Hippocampal formation (tissue), 2 donors: ENCODE results near the gene NR1I3.
"Not testable (repeated sequence)": the region's sequence is repeated elsewhere in the genome, so short reads cannot be mapped to it uniquely, and the experiment has no call there.

Experiments used
- DNase-seq, 2 donors: peaks; one replicate each; lab custom pipeline; 2025; lab: John Stamatoyannopoulos, UW

Gene NR1I3

DNA sequence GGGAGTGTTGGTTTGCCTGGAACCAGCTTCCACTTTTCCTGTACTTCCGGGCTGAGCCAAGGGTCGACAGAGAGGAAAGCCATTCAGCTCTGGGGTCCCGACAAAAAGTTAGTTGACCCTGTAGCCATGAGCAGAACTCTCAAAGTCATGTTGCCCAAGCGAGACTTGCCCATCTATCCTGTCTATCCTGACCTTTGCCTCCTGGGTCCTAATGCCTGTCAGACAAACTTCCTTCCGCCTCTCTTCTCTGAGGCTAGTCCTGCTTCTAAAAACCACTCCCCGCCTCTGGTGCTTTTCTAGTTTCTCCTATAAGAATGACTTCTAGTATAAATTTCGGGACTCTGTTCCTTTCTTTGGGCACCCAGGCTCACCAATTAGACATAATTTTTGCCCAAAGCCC, 12.8 kb upstream of the NR1I3 start:
- no peak for DNase-seq

DNA sequence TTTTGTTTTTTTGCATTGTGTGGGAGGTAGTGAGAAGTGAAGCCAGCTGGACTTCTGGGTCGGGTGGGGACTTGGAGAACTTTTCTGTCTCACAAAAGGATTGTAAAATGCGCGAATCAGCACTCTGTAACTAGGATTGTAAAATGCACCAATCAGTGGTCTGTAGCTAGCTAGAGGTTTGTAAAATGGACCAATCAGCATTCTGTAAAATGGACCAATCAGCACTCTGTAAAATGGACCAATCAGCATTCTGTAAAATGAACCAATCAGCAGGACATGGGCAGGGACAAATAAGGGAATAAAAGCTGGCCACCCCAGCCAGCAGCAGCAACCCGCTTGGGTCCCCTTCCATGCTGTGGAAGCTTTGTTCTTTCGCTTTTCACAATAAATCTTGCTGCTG, 12.1 kb upstream of the NR1I3 start:
- DNase-seq: not testable (repeated sequence)

DNA sequence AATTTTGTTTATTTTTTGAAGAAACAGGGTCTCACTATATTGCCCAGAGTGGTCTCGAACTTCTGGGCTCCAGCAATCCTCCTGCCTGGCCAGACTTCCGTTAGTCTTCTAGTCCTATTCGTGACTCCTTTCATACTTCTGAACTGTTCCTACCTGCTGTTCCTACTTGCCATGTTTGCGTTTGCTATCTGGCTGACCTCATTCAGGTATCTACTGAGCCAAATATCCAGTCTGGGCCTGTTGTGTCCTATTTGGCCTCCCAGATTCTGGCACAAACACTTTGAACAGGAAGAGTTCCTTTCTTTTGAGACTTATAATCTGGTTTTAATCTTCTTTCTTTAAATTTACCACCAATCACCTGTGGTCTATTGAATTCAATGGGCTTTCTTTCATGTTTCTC, 6.9 kb upstream of the NR1I3 start:
- no peak for DNase-seq

DNA sequence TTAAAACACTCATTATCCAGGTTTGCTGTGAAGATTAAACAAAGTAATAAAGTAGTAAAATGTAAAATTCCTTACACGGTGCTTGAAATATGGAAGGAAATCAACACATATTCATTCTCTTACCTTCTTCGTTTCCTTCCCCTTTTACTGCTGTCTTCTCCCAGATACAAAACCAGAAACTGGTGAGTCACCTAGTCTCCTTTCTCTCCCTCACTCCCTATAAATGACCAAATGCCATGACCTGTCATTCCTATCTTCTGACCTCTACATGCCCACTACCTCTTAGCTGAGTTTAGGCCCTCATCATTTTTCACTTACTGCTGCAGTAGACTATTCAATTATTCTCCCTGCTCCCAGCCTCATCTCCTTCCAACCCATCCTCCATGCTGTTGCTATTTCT, 4.3 kb upstream of the NR1I3 start:
- DNase-seq: no peak

DNA sequence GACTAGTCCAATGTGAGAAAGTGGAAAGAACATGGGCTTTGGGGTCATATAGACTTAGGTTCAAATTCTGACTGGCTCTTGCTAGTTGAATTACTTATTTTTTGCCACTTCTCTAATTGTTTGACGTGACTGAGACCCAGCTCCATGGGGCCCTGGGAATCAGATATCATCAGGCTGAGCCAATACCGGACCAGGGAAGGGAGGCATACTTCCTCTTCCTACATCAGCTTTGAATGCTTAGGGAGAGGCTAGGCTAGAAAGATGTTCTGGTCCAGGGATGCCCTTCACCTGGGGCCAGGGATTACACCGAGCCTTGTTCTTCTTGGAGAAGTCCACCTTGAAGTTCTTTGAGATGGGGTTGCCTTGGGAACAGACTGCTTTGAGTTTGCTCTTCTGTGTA, 3.7 kb upstream of the NR1I3 start:
- DNase-seq: no peak

DNA sequence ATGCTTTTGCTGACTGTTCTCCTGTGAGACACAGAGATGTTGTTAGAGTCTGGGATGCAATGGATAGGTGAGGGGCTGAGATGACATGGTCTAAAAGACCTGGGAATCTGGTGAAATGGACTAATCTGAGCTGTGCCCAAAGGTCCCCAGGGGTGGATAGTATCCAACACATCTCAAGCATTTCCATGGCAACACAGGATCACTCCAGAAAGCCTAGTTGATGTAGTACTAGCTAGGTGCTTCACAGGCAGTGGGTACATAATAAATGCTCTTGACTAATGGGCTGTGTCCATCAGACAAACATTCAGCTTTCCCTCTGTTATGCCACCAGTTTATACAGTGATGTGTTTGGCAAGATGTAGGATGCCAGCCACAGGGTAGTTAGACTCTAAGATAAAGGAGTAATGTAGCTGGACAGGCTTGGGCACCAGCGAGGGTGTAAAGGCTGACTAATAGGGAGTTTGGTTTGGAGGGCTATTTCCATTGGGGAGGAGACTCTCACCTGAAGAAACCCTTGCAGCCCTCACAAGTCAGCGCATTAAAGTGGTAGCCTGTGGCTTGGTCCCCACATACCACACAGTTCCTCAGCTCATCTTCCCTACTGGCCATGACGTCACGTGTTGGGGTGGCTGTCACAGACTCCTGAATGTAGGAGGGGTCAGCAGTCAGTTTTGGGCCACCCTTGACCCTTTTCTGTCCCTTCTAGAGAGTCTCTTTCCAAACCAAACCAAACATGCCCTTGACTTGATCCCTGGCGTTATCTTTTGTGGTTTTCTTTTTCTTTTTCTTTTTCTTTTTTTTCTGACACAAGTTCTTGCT, 1.8 kb downstream of the NR1I3 start:
- DNase-seq: no peak

DNA sequence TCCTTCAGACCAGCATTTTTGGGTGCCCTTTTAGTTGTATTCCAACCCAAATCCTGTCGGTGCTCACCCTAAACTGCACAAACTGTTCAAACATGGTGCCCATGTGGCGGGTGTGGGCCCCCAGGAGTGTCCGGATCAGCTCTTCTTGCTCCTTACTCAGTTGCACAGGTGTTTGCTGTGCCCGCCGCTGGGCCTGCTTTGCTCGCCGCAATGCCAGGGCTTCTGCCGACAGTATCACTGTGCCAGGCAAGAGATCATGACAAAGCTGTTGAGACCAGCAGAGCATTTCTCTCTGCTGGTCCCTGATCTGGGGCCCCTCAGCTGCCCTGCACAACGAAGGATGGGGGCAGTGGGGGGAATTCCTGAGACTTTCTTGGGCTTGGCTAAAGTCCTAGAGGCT, 4.9 kb downstream of the NR1I3 start:
- no peak for DNase-seq

DNA sequence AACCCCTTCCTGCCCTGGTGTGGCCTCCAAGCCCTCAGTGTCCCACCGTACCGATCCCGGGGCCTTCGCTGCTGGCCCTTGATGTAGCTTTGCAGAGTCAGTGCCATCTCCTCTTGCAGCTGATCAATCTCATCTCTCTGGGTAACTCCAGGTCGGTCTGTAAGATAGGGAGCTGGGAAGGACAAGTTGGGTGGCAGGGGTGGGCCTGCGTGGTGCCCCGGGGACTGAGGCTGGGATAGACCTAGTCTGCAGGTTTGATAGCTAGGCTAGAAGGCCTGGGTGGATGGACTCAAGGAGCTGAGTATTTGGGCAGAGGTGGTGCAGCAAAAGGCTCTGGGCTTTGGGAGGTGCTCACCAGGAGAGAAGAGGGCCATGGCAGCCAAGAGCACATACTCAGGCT, 7.2 kb downstream of the NR1I3 start:
- no peak for DNase-seq

DNA sequence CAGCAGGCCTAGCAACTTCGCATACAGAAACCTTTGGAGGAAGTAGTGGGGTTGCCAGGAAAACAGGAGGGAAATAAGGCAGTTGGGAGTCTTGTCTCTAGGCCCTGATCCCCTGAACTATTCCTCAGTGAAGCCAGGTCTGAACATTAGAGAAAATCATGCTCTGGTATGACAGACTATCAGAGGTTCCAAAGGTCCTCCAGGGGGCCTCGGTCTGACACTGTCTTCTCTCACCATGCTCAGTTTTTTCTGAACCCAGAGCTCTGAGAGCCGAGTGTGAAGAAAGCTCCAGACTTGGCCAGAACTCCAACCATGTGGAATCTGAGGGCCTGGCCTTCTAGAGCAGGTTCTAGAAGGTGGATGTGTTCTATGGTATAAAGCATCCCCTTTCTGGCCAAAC, 8.1 kb downstream of the NR1I3 start:
- no peak for DNase-seq

DNA sequence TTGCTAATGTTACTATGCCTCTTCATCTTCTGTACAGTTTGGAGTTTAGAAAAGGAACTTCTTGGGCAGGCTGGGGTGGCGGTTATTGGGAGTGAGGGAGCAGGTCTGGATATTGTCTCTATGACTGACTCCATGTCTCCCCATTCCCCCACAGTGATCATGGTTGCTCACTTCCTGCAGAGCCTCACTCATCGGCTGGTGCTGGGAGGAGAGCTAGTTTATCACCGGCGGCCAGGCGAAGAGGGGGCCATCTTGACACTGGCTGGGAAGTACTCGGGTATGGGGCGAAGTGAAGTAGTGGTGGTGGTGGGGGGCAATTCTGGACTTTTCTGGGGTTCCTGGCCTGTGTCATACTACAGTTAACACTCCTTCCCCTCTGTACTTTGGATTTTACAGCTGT, 10.0 kb downstream of the NR1I3 start:
- DNase-seq: no peak

DNA sequence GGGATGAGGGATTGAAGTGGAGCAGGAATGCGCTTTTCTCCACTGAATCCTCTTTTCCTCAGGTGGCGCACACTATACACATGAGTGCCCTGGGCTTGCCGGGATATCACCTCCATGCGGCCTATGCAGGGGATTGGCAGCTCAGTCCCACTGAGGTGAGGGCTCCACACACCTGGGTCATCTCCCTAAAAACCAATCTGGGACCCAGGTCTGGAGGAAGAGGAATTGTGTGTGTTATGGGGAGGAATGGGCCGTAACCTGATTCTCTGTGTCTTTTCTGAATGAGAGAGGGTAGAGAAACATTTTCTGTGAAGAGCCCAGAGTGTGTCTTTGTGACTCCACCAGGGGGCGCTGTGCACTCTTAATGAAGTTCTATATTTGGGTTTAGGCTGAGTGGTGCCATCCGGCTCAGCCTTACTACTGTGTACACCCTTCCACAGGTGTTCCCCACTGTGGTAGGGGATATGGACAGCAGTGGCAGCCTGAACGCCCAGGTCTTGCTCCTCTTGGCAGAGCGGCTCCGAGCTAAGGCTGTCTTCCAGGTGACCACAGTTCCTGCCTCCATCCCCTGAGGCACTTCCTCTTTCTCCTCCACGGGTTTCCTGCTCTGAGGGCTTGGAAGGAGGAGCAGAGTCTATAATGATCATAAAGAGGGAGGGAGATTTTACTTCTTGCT, 10.7 kb downstream of the NR1I3 start:
- DNase-seq: peak; percentile 76 to 80

DNA sequence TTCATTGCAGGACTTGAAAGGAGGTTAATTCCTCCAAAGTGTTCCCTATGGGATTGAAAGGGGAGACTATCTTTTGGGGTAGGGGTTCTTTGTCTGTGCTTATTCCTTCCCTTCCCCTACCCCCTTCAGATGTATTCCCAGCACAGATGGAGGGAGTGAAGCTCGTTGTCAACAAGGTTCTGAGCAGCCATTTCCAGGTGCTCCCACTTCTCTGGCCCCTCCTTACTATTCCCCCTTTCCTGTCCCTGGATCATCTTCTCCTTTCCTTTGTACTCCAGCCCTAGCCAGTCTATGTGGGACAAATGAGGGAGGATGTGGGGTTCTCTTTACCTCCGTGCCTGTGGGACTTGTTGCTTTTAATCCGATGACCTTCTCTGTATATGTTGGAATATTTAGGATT, 11.2 kb downstream of the NR1I3 start:
- DNase-seq: no peak

DNA sequence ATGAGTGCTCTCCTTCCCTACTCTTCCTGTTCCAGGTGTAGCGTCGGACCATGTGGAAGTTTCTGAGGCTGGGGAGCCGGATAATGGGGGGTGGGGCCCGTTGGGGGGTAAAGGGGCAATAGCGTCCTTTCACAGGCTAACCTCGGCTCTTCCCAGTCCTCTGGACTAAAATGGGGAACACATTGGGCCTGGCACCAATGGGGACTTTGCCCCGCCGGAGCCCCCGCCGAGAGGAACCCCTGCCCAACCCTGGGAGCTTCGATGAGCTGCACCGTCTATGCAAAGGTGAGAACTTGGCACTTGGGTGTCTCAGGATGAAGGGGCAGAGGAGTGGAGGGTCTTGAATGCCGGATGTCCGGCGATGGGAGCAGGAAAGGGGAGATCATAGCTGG, 11.7 kb downstream of the NR1I3 start:
- DNase-seq: no peak

DNA sequence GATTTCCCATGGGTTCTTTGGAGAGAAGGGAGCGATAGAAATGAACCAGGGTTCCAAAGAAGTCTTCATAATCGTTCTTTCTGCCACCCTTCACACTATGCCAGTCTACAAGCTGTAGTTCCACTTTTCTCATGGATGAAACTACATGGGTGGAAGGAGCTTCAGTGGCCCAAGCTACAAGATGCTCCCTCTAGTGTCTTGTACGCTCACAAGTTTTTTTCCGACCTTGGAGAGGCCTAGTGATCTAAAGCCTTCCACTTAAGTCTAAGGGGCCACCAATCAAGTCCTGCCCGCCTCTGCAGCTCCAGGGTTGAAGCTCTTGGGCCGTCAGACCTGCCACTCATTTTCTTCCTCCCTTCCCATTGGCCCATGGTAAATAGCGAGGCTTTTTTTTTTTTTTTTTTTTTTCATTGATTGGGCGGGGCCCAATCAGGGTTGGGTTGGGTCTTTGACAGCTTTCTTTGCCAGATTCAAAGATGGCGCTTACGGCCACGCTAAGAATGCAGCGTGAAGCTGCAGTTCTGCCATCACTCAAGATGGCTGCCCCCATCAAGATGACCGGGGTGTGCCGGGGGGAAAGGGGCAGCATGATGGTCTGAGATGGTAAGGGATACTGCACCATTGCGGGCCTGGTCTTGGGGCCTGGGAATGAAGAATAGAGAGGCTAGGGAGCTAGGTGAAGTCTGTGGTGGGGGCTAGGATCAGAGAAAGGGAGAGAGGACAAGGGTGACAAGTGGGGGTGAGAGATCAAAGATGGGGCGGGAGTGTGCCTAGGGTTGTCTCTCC, 12.3 kb downstream of the NR1I3 start, which contains the start of gene TOMM40L:
Gene TOMM40L, plus strand, starts transcription at position 527 of the 786 bp plus-strand sequence. CDS start 430 bp downstream, outside the sequence.
- peak; percentile 88 to 98 for DNase-seq

DNA sequence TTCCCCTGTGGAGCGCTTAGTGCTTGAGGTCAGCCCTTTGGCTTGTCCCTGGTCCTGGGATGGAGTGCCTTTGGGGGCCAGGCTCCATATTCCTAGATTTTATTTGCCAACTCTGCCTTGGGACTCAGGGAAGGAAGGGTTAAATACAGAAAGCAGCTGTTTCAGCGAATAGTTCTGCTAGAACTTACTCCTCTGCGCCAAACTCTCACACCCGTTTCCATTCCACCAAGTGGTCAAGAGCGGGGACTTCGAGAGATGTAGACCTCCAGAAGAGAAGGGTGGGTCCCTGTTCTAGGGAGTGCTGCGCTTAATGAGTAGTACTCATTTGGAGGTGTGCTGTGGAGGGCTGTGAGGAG, 12.8 kb downstream of the NR1I3 start:
- no peak for DNase-seq

DNA sequence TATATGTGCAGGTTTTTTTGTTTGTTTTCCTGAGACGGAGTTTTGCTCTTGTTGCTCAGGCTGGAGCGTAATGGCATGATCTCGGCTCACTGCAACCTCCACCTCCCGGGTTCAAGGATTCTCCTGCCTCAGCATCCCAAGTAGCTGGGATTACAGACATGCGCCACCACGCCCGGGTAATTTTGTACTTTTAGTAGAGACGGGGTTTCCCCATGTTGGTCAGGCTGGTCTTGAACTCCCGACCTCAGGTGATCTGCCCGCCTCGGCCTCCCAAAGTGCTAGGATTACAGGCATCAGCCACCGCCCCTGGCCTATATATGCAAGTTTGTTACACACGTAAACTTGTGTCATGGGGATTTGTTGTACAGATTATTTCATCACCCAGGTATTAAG, 13.3 kb downstream of the NR1I3 start:
- DNase-seq: not testable (repeated sequence)

DNA sequence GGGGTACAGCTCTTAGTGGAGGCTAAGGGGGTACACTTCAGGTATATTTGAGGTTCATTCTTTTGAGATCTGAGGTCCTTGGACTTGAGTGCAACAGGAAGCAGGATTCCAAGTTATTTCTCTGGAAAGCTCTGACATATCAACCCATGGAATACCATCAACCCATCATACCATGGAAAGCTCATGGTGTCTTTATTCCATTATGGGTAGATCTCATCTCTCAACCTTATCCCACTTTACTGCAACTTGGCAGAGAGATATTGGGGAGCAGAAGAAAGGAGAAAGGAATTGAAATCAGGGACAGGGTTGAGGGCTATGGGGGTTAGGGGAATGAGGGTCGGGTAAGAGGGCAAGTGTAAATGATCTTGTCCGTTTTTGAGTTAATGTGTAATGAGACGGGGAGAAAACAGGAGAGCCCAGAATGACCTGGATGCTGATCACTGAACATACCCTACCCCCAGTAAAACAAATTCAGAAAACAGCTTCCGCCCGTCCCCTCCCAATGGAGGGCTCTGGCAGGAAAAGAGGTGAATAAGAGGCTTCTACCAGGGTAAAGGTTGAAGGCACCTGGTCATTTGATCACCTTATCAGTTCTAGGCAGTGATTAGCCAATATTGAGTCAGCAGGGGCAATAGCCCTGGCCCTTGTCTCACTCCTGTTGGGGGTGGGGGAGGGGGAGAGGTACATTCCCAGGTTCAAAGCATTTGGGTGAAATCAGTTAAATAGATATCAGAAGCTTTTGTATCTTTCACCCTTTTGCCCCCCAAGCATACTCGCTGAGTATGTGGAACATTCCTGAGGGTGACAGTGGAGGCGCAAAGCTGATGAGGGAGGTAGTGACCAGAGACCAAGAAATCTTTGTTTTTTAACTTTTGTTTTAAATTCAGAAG, 14.0 kb downstream of the NR1I3 start:
- DNase-seq: no peak

DNA sequence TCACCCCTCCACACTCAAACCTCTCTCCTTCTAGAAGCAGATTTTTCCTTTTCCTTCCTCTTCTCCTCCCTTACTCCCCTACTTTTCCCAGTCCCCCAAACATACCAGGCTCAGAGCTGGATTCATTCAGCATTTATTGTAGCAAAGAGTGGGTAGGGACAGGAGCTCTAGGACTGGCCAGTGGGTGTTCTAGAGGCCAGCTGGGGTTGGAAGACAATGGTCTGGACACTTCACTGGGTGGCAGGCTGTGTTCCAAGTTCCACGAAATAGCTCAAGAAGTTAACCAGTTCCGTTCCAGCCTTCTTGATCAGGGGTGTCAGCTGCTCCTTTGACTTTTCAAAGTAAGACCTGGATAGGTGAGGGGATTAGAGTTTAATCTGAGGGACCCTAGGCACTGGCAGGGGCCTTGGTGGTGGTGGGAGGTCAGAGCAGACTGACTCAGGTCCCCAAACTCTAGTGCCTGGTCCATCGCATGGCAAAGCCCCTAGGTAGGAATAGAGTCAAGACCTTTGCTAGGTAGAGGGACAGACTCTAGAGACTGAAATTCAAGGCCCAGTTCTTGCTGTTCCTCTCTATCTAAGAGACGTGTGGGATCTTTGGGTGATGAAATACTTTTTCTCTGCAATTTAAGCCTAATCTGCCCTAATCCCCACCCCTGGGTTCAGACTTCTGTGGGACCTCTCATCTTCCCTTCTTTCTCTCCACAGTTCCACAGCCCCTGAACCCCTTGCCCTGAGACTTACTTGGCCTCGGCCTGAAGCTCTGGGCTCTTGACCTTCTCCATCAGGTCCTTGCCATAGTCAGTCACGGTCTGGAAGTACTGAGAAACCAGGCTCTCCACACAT, 15.6 kb downstream of the NR1I3 start:
- no peak for DNase-seq

DNA sequence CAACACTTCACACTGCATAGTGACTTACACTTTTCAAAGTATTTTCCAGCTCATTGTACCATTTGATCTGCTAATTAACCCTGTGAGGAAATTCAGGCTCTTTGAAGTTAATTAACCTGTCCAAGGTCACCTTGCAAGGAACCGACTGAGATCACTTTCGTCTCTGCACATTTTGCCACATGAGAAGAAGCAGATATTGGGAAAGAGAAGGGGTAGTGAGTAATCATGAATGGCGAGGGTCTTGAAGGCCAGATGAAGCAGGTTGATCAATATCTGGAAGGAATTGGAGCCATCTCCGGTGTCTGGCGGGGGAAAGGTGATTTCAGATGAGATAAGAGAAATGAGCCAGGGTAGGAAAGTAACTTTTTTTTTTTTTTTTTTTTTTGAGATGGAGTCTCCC, 18.0 kb downstream of the NR1I3 start:
- DNase-seq: no peak

DNA sequence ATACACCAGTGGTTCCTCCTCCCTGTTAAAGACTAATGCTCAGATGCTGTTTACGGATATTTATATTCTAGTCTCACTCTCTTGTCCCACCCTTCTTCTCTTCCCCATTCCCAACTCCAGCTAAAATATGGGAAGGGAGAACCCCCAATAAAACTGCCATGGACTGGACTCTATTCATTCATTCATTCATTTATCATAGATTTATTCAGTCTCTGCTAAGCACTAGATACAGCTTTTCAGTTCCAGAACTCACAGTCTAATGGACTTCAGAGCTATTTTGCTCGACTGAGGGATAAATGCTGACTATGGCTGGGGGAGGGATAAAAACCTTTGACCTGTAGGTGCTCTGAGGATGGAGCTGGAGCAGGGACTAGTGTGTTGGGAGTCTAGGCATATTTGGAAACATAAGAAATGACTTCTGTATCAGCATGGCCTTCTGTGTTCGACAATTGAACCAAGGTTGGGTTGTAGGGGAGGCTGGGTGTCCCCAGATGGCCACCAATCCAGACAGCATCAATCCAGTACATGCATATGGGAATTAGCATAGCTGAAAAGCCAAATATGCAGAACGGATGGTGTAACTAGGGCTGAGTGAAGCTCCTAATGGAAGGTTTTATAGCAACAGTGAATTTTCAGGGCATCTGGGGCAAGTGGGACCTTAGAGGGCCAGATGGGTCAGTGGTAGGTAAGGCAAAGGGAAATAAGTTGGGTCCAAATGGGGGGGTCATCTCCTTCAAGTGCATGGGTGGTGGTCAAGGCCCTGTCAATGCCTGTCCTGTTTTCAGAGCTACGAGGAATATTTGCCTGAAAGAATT, 18.7 kb downstream of the NR1I3 start:
- no peak for DNase-seq
